HG02759 (cell line): ENCODE measurements around the gene UTP20.

Experiments
- ATAC-seq: cut with Tn5 transposase; IDR thresholded peaks from one replicate; pipeline ENCODE4 v1.9.1; 2021; ENCODE audit warnings: mild to moderate bottlenecking, moderate library complexity; ENCODE audit not compliant: unreplicated experiment

Gene UTP20

DNA sequence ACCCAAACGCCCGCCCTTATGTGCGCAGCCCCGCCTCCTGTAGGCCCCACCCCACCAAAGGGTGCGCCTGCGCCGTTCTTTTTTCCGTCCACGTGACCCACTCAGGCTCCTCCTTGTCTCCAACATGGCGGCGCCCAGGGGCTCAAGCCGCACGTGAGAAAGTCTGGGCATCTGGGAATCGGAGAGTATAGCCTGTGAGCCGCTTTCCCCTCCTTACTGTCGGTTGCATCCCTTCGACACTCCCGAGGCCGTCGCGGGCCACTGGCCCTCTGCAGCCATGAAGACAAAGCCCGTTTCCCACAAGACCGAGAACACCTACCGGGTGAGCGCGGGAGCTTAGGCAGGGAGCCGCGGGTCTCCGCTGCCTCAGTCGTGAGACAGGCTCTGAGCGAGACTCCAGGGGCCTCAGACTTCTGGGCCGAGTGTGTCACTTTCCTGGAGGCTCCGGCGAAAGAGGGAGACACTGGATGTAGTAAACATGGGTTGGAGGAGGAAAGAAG is at the start of gene UTP20:
Gene UTP20, plus strand, starts transcription at position 100 of the 500 bp plus-strand sequence. Its CDS starts 178 bp downstream, at position 278.
- ATAC-seq = peak; percentile 100

DNA sequence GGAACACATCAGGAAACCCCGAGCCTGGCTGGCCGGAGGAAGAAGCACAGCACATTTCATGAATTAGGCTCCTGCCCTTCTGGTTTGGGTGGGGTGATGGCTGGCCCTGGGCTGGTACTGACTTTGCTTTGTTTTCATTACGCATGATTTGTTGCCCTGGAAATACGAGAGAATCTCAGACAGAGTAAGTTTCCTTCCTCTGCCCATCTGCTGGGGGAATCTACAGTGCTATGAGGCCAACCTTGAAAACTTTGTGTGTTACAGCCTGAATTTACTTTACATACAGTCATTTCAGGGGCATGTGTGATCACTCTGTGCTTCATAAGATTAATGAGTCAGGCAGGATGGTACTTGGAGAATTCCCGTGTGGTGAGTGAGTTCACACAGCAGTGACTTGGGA is 49.4 kb upstream of the UTP20 start:
- no peak for ATAC-seq

DNA sequence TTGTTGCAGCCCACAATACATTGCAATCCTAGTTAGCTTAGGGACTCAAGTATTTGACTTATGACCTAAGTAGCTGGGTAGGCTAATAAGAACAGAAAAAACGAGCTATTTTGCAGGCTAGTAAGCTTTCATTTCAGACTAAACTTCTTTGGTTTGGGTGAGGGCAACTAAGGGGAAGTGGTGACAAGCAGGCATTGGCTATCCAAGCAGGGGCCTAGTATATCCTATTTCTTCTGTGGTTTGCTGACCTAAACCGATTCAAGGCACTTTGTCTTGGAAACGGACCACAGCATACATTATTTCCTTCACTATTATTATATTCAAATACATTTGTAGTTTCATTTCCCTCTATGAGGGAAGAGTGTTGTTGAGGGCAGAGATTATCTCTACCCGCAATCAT is 48.3 kb upstream of the UTP20 start:
- no peak for ATAC-seq

DNA sequence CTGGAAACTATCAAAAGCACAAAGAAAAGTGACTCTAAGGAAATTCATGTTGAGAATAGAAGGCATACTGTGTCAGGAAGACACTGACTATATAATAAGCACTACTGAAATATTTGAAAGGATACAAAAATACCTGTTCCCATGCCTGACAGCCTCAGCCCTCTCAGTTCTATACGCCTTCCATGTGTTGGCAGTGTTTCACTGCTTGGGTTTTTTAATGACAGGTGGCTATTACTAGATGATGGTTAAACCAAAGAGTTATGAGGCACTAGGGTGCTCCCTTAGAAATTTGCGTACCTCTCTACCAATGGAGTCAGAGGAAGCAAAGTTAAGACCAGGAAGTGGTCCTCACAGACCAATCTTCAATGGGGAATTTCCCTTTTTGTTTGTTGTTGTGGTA is 44.2 kb upstream of the UTP20 start:
- no peak for ATAC-seq

DNA sequence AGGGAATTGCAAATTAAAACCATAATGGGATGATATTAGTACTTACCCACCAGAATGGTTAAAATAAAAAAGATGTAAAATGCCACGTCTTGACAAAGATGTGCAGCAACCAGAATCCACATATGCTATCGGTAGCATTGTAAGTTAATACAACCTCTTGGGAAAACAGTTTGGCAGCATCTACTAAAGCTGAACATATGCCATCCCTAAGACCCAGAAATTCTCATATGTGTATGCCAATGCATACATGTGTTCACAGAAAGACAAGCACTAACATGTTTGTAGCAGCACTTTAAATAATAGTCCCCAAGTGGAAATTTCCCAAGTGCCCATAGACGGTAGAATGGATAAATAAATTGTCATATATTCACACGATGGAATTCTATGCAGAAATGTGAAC is 41.6 kb upstream of the UTP20 start:
- no peak for ATAC-seq

DNA sequence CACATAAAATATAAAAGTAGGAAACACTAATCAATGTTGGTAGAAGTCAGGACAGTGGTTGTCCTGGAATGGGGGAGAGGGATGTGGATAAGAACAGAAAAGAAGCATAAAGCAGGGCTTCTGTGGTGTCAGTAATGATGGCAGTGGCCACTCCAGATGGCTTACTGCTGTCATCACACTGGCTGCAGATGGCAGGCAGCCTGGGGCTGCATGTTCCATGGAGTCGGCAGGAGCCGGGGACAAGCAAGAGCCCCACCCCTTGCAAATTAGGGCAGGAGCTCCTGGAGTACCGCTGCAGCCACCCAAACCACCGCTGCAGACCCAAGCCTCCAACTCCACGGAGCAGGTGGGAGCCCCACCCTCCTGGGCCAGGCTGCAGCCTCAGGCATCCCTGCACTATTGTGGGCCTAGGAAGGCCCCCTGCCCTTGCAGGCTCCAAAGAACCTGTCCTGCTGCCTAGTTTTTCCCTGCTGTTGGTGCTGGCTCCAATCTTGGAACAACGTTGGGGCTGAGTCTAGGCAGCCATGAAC is 41.0 kb upstream of the UTP20 start:
- no peak for ATAC-seq

GRCh38 chr12:101243074-101243473 is 36.8 kb upstream of the UTP20 start:
- ATAC-seq = no peak

GRCh38 chr12:101243616-101244015 is 36.3 kb upstream of the UTP20 start:
- ATAC-seq = no peak

DNA sequence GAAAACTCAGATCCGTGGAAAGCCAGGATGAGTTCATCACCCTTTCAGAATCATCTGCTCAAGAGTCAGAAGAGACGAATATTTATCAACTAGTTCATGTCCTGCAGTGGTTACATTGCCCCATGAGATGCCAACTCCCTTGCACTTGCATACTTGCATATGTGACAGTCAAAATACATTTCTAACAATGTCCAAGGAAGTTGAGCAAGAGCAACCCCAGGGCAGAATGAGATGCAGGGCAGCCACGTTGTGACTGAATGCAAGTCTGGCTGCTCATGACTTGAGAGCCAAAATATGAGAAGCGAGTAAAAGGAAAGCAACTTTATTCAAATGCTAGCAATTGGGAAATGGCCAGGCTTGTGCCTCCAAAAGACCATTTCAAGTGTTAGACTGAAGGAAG is 23.6 kb upstream of the UTP20 start:
- ATAC-seq = no peak

DNA sequence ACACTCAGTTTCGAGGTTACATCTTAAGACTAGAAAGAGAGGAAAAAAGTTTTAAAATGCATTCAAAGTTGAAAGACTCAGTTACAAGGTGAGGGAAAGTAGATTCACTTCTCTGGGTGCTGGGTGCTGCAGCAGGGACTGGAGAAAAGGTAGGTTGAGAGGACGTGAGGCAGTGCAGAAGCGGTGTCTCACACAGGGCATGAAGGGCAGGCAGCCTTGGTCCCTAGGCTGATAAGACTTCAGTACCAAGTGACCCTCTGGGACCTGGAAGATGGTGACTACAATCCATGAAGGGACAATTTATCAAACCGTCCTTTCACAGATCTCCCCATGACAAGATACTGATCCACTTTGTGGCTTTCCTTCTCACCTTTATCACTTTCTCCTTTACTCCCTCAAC is 22.5 kb upstream of the UTP20 start:
- no peak for ATAC-seq

GRCh38 chr12:101267111-101267510 is 12.8 kb upstream of the UTP20 start:
- ATAC-seq = no peak

GRCh38 chr12:101276433-101276832 is 3.5 kb upstream of the UTP20 start:
- no peak for ATAC-seq

- ATAC-seq = no peak
Measured at GRCh38 chr12:101277443-101277842, 2.5 kb upstream of the UTP20 start.

- no peak for ATAC-seq
Measured at GRCh38 chr12:101287357-101287756, 7.5 kb downstream of the UTP20 start.

- no peak for ATAC-seq
Measured at GRCh38 chr12:101297661-101298060, 17.8 kb downstream of the UTP20 start.

GRCh38 chr12:101298426-101298825 is 18.5 kb downstream of the UTP20 start:
- no peak for ATAC-seq

DNA sequence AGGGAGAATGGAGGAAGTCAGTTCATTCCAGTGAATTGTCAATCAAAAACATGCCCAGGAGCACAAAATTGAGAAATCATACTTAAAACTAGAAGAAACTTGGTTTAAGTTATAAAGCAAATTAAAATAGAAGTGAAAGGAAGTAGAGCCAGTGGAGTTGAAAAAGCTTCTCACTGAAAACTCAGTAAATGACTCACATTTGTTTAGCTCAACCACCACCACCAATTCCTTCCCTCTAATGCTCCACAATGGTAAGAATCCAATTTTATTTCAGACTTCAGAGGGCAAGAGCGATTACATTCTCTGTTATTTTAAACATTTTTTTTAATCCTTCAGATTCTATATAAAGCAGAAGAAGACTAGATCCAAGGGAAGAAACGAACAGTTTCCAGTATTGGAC is 19.4 kb downstream of the UTP20 start:
- ATAC-seq = no peak

DNA sequence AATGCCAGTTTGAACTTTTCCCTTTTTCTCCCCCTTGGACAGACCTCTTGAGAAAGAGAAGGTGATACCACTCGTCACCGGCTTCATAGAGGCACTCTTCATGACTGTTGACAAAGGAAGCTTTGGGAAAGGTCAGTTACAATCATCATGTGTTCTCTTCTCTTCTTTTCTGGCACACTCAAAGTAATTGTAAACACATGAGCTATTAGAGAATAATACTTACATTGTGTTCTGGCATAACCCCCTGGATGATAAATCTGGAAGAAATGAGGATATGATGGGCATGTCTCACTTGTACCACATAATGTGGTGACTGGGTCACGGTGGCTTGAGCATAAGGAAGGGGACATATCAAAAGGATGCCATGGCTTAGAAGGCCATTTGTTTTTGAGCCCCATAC is 20.0 kb downstream of the UTP20 start:
- no peak for ATAC-seq

GRCh38 chr12:101302741-101303140 is 22.8 kb downstream of the UTP20 start:
- ATAC-seq = no peak

DNA sequence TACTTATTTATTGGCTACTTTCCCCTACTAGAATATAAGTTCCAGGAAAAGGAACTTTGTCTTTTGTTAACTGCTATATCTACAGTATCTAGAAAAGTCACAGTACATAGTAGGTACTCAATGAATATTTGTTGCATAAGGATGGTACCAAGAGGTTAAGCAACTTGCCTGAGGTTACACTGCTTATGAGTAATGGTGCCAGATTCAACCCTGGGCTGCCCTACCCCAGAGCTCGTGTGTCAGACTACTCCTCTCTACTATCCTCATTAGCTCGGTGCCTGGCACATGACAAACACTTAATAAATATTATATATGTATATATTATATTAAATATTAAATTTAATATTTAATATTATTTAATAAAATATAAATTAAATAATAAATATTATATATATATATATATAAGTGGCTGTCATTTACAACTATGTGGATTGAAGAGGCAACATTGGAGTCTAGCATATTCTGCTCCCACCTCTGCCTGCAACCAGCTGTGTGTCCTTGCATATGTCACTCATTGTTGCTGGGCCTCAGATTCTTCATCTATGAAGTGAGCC is 25.4 kb downstream of the UTP20 start:
- no peak for ATAC-seq

DNA sequence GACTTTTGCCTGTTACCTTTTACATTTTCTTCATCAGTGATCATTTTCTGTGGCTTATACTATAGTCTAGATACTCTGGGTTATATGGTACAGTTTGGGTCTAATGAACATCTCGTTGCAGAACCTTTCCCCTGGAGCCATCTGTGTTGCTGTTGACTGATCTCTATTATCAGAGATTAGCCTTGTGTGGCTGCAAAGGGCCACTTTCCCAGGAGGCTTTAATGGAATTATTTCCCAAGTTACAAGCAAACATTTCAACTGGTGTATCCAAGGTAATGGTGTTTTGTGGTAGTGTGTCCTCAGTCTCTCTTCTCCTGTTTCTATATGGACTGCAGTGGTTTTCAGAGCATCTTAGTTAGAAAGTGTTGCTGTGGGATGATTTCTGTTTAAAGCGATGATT is 25.9 kb downstream of the UTP20 start:
- ATAC-seq = no peak

DNA sequence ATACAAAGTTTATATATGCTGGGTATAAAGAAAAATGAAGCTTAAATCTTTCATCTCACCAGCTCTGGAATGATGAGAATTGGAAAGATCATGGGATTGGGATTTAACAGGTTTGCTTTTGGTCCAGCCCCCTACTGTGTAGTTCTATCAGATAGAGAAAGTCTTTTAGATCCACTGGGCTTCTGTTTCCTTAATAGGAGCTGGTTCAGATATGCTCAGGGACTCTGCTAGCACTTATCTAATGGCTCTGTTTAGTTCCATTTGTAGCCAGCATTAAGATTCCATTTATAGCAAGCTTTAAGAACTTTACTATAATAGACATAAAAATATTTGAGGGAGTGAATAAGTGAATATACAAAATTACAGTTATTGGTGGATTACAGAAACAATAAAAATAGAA is 42.6 kb downstream of the UTP20 start:
- ATAC-seq = no peak

DNA sequence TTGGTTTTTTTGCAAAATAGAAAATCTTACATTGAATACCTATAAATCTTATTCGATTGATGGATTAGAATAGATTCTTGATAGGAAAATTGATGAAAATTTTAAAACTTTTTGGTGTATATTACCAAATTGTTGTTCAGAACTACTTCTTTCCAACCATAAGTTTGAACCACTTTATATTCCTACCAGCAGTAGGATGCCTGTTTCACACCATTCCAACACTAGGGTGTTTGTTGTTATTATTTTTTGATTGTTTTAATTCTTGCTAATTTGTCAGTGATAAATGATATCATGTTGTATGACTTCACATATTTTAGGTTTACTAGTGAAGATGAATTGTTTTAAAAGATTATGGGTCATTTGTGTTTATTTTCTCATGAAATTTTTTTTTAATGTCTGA is 43.4 kb downstream of the UTP20 start:
- no peak for ATAC-seq
